Measurements from ENCODE around the gene FKBP6. TPM values are rescaled to one million over a fixed set of nuclear protein-coding genes. Genes with fewer than 3 reads are reported as not detected.

The FKBP6 gene
- total and polyA plus RNA-seq, 3 donors from 2014 or later = 45.4 to 148 (median 60.9) TPM

DNA sequence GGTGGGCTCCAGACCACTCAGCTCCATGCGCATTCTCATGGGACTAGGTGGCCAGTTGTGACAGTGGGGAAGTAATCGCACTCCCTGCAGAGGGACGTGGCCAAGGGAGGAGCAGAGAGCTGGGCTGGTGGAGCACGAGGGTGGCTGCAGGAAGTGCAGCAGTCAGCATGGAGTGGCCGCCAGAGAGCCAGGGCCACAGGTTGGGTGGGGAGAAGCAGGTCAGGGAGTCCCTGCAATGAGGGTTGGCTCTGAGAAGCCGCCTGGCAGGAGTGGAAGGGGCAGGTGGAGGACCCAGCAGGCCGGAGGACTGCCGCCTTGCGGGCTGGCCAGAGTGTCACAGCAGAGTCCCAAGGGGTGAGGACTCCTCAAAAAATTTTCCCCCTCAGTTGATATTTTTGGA is 26.2 kb downstream of the FKBP6 start:
- Histone ChIP-seq H3K27ac (no peak overlapping the region), H3K36me3 (ENCODE audit: low read depth, missing control alignments) (no peaks in the 10 kb centered on the region), H3K9me3 (no peaks in the 10 kb centered on the region), H3K27me3 (no peaks in the 10 kb centered on the region), H3K4me1 (peaks cover 13% of the 10 kb centered on the region), H3K4me3 (no peak overlapping the region)
- no peak for DNase-seq
- intact Hi-C loops (cut with DNase I; ENCODE audit: low total_unique reads) = no loop called here
- WGBS, 2 donors = 94% methylated on average over 8 to 9 of the region's 9 CpGs
- TF ChIP-seq, protein P1, sequence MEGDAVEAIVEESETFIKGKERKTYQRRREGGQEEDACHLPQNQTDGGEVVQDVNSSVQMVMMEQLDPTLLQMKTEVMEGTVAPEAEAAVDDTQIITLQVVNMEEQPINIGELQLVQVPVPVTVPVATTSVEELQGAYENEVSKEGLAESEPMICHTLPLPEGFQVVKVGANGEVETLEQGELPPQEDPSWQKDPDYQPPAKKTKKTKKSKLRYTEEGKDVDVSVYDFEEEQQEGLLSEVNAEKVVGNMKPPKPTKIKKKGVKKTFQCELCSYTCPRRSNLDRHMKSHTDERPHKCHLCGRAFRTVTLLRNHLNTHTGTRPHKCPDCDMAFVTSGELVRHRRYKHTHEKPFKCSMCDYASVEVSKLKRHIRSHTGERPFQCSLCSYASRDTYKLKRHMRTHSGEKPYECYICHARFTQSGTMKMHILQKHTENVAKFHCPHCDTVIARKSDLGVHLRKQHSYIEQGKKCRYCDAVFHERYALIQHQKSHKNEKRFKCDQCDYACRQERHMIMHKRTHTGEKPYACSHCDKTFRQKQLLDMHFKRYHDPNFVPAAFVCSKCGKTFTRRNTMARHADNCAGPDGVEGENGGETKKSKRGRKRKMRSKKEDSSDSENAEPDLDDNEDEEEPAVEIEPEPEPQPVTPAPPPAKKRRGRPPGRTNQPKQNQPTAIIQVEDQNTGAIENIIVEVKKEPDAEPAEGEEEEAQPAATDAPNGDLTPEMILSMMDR (IDR thresholded peaks at IDR 0.05) = no peak
- no peak for TF ChIP-seq POLR2A (IDR thresholded peaks at IDR 0.05)

DNA sequence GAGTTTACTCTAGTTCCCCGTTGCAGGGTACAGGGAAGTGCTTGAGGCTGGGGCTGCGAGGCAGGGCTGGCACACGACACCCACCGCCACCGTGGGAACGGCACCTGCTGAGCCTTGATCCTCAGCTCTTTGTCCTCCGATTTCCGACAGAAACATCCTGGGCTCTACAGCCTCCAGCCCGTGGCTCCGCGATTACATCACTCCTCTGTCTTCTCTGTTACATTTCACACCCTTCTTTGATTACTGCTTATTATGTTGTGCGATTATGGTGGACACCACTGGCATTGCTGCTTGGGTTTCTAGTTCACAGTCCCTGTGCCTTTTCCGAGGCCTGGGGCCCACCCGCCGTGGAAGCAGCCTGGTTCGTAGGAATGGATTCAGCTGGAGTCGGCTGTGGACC is 26.9 kb downstream of the FKBP6 start:
- intact Hi-C loops (cut with DNase I; ENCODE audit: low total_unique reads) = no loop called here
- Histone ChIP-seq H3K27ac (no peak overlapping the region), H3K4me3 (no peak overlapping the region), H3K27me3 (no peaks in the 10 kb centered on the region), H3K4me1 (peaks cover 13% of the 10 kb centered on the region), H3K36me3 (ENCODE audit: low read depth, missing control alignments) (no peaks in the 10 kb centered on the region), H3K9me3 (no peaks in the 10 kb centered on the region)
- WGBS, 2 donors = 85 to 91% methylated on average over 17 of the region's 17 CpGs
- TF ChIP-seq, protein P1 (IDR thresholded peaks at IDR 0.05) = no peak
- TF ChIP-seq POLR2A (IDR thresholded peaks at IDR 0.05) = no peak
- DNase-seq = no peak

DNA sequence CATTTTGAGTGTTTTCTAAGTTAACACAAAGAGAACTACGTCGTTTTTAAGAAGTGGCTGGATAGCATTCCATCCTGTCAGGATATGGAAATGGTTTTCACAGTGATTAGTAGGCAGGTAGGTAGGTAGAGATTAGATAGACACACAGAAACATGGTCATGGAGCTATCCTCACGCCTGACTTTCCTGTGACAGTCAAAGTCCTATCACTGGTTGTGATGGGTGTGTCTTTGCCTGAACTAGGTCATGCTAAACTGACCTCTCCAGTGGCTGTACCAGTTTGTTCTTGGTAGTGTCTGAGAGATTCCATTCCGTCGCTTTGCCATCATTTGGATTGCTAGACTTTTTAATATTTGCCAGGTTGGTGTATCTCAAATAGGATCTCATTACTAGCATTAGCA is 28.2 kb downstream of the FKBP6 start:
- no peak overlapping the region for H3K4me3 ChIP-seq
- 88 to 90% methylated on average over 5 of the region's 5 CpGs for WGBS, 2 donors
- DNase-seq = no peak
- peaks cover 13% of the 10 kb centered on the region for H3K4me1 ChIP-seq
- H3K27ac ChIP-seq = no peak overlapping the region
- no peaks in the 10 kb centered on the region for H3K36me3 ChIP-seq (ENCODE audit: low read depth, missing control alignments)
- no peak for TF ChIP-seq POLR2A (IDR thresholded peaks at IDR 0.05)
- TF ChIP-seq, protein P1 (IDR thresholded peaks at IDR 0.05) = no peak
- intact Hi-C loops (cut with DNase I; ENCODE audit: low total_unique reads) = no loop called here
- H3K9me3 ChIP-seq = no peaks in the 10 kb centered on the region
- H3K27me3 ChIP-seq = no peaks in the 10 kb centered on the region

DNA sequence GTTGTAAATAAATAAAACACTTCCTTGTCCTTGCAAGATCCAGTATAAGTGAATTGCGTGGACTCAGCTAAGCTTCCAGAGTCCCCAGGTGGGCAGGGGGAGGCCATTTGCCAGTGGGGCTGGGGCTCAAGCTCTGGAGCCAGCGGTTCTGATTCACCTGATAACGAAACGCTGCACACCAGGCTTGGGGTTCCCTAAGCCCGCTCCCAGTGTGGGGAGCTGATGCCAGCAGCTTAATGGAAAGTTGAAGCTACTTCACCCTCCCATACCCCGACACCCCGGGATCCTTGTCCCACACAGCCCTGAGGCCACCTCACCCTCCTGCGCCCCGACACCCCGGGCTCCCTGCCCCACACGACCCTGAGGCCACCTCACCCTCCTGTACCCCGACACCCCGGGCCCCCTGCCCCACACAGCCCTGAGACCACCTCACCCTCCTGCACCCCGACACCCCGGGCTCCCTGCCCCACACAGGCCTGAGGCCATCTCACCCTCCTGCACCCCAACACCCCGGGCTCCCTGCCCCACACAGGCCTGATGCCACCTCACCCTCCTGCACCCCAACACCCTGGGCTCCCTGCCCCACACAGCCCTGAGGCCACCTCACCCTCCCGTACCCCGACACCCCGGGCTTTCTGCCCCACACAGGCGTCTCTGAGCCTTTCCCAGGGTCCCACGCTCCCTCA is 30.8 kb downstream of the FKBP6 start:
- peaks cover 13% of the 10 kb centered on the region for H3K4me1 ChIP-seq
- peak overlapping the region in 1 of 2 donors; percentile 88 for H3K27ac ChIP-seq
- H3K36me3 ChIP-seq (ENCODE audit: low read depth, missing control alignments) = no peaks in the 10 kb centered on the region
- TF ChIP-seq, protein P1 (IDR thresholded peaks at IDR 0.05) = no peak
- no peak for TF ChIP-seq POLR2A (IDR thresholded peaks at IDR 0.05)
- no peaks in the 10 kb centered on the region for H3K9me3 ChIP-seq
- WGBS, 2 donors = 76 to 82% methylated on average over 21 of the region's 21 CpGs
- no peaks in the 10 kb centered on the region for H3K27me3 ChIP-seq
- intact Hi-C loops (cut with DNase I; ENCODE audit: low total_unique reads) = no loop called here
- peak overlapping the region in 1 of 2 donors; percentile 11 for H3K4me3 ChIP-seq
- DNase-seq = no peak

DNA sequence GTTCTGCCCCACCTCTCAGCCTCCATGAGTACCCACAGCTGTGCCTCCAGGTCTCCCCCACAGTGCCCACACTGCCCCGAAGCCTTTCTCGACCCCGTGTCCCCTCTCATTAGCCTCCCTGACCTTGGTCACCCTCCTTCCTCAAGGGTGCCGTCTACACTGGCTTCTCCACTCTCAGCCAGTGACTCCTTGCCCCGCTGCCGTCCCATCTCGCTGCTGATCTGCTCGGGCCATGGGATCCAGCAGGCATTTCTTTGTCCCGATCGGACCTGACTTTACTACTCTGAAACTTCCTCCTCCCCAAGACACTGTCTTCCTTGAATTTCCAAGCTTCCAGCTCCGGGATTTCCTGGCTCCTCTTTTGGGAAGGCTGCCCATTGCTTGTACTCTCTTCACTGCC is 31.3 kb downstream of the FKBP6 start:
- WGBS, 2 donors = 60 to 62% methylated on average over 11 of the region's 11 CpGs
- DNase-seq = no peak
- Histone ChIP-seq H3K27ac (no peak overlapping the region), H3K27me3 (no peaks in the 10 kb centered on the region), H3K4me3 (no peak overlapping the region), H3K9me3 (no peaks in the 10 kb centered on the region), H3K36me3 (ENCODE audit: low read depth, missing control alignments) (no peaks in the 10 kb centered on the region), H3K4me1 (peaks cover 13% of the 10 kb centered on the region)
- intact Hi-C loops (cut with DNase I; ENCODE audit: low total_unique reads) = no loop called here
- TF ChIP-seq, protein P1 (IDR thresholded peaks at IDR 0.05) = no peak
- no peak for TF ChIP-seq POLR2A (IDR thresholded peaks at IDR 0.05)
